Activated naive CD4-positive, alpha-beta T cell (primary cell): ENCODE measurements around the gene LRRC61.

Experiments used
- DNase-seq, 4 experiments: peaks; one replicate each; lab custom pipeline; 2025; lab: John Stamatoyannopoulos, UW

LRRC61 gene

DNA sequence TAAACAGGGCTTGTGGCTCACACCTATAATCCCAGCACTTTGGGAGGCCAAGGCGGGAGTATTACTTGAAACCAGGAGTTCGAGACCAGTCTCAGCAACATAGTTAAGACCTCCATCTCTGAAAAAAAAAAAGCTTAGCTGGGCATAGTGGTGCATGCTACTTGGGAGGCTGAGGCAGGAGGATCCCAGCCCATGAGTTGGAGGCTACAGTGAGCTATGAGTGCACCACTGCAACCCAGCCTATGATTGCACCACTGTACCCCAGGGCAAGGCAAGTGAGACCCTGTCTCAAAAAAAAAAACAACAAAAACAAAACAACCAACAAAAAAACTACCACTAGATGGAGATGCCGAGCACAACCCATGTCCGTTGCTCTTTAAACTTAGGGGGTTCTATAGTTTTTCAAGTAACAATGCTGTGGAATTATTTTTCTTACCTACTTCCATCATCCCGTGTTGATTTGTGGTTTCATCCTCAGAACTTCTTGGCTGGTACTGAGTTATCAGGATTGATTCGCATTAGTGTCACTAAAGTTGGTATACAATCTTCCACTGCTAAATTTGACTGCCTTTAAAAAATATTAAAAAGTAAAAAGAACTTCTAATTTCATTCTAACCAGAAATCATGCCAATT is 33.2 kb downstream of the LRRC61 start:
- DNase-seq = no peak

GRCh38 chr7:150357270-150357669 is 34.1 kb downstream of the LRRC61 start:
- peak in 2 of 4 experiments; percentile 34 to 58 for DNase-seq

DNA sequence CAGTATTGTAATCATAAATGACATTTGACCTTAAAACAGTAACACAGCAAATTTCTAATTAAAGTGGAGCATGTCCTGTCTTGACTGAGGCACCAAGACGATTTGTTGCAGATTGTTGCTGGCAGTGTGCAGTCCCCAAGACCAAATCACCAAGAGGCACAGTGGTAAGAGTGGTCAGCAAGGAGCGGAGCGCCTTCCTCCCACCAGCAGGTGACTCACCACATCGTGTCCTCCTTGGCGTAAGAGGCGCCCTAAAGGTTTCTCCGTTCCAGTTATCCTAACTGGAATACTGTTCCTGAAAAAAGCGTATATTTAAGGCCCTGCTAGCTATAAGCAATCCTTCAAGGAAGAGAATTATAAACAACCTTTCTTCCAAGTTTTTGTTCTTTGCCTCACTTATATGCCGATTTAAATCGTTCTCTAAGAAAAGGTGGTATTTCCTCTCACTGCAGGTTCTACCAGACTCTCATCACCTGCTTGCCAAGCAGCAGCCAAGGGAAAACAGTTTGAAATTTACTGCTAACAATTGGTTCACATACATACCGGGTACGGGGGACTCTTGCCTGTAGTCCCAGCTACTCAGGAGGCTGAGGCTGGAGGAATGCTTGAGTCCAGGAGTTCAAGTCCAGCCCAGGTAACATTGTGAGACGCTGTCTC is 34.7 kb downstream of the LRRC61 start:
- no peak for DNase-seq

DNA sequence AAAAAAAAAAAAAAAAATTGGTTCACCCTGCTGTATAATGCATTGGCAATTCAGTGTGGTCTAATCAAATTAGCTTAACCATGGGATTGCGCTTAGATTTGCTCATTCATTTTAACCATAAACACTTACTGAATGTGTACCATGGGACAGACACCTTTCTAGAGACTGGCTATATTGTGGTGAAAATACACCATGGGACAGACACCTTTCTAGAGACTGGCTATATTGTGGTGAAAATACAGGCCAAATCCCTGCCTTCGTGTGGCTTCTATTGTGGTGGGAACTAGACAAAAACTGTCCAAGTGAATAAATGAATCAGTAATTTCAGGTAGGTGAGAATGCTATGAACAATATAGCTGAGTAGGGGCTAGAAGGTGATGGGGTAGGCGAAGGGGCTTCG is 35.3 kb downstream of the LRRC61 start:
- no peak for DNase-seq

- DNase-seq = no peak
Measured at GRCh38 chr7:150358988-150359621, 36.0 kb downstream of the LRRC61 start.

- no peak for DNase-seq
Measured at GRCh38 chr7:150359622-150360362, 36.6 kb downstream of the LRRC61 start.

- DNase-seq = no peak
Measured at GRCh38 chr7:150360363-150361058, 37.4 kb downstream of the LRRC61 start.

GRCh38 chr7:150361402-150361801 is 38.2 kb downstream of the LRRC61 start:
- no peak for DNase-seq

DNA sequence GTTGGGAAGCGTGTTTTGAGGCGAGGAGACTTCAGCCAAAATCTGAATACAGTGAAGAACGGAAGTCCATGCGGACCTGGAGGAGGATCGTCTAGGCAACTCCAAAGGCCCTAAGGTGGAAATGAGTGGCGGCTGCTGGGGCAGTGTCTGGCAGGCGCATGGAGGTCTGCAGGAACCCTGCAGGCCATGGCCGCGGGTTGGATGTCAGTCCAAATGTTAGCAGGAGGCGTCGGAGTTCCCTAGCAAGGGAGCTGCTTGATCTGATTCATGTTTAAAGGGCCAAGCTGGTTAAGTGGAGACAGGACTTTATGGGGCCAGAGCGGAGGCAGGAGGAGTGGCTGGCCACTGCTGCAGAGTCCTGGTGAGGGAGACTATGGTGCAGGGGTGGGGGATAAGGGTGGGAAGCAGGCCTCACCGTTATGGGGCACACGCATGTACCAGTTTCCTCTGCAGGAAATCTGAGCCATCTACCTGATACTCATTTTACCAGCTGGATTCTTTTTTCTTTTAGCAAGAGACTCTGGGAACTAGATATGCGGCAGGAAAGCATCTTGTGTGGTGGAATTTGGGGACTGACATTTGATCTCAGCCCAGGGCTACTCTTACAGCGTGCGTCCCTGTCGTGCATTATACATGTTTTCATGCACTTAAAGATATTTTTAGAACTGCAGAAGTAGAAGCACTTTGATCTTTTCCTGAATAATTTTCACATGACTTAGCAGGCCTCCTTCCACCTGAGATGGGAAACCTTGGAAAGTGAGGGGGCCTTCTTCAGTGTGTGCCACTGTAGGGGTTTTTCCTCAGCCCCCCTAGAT is 38.9 kb downstream of the LRRC61 start:
- DNase-seq = no peak

DNA sequence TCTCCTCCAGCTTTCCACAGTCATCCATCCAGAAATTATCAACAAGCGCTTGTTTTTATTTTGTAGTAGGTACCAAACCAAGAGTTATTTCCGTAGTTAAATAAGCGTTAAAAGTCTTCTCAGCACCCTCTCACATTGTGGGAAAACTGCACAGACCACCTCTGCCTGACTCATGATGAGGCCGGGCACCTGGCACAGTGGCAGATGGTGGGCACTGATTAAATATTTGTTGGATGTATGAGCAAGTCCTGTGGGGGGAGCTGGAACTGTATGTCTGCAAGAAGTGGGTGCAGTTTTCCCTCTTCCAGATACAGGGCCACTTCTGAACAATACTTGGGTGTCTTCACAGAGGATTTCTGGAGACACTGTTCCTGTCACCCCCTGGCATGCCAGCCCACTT is 40.2 kb downstream of the LRRC61 start:
- DNase-seq = no peak

- no peak for DNase-seq
Measured at GRCh38 chr7:150363872-150364271, 40.7 kb downstream of the LRRC61 start.

- DNase-seq = no peak
Measured at GRCh38 chr7:150365194-150365593, 42.0 kb downstream of the LRRC61 start.

DNA sequence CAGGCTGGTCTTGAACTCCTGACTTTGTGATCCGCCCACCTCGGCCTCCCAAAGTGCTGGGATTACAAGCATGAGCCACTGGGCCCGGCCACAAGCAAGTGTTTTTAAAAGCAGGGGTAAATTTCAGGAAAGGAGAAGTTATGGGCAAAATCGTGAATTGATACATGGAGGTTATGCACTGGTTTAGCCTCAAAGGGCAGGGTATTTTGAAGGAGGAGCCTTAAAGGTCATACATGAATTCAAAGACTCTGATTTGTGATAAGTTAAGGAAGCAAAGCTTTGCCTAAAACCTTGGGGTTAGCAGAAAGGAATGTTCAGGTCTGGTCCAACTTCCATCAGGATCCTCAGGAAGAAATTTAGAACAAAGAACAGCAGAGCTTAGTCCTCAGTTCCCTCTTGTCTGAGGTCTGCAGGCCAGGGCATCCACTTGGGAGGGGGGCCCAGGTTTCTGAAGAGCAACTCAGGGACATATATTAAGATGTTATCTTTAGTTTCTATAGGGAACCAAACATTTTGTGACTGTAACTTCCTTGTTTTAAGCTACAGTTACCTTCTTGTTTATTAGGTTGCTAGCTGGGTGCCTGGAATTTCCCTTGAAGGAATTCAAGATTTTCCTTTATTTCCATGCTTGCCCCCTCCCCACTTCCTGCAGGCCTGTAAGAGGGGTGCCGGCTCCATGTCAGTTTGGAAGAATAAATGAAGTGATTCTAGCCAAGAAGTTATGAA is 42.7 kb downstream of the LRRC61 start:
- no peak for DNase-seq

GRCh38 chr7:150367677-150368095 is 44.5 kb downstream of the LRRC61 start:
- DNase-seq = no peak

GRCh38 chr7:150368096-150368883 is 45.1 kb downstream of the LRRC61 start, which contains the start of gene REPIN1:
Gene REPIN1, plus strand, starts transcription at chr7:150368822. Its CDS starts 890 bp downstream, at chr7:150369712.
- peak; percentile 51 to 65 (median 62) for DNase-seq

DNA sequence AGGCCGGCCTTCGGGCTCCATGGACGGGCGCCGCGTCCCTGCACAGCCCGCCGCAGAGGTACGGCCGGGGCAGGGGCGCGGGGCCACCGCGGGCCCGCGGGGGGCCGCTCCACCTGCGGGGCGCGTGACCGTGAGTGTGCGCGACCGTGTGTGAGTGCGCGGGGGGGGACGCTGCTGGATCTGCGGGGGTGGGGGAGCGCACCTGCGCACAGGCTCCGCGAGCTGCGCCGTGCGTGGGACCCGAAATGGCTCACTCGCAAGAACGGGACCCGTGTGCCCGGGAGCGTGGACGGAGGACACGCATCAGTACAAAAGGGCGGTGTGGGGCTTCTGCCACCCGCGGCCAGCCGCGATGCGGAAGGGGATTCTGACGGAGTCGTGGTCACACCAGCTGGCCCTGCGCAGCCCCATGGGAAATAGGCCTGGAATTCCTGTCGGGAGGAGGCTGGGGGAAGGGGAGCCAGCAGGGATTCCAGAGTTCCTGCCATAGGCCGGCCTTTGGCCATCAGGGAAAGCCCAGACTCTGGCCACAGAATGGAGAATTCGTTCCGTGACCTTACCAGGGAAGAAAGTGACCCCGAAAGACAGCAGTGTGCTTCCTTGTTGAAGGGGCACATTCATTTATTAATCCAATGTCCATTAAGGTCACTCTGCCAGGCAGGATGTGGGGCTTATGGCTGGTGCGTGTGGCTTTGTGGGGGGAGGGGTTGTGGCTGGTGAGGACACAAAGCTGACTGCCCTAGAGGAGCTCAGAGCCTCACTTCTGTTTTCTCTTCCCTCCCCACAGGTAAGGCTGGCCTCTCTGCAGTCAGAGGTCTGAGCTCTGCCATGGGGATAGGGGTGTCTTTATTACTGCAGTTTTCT is 46.0 kb downstream of the LRRC61 start:
- peak; percentile 35 to 65 (median 52) for DNase-seq

DNA sequence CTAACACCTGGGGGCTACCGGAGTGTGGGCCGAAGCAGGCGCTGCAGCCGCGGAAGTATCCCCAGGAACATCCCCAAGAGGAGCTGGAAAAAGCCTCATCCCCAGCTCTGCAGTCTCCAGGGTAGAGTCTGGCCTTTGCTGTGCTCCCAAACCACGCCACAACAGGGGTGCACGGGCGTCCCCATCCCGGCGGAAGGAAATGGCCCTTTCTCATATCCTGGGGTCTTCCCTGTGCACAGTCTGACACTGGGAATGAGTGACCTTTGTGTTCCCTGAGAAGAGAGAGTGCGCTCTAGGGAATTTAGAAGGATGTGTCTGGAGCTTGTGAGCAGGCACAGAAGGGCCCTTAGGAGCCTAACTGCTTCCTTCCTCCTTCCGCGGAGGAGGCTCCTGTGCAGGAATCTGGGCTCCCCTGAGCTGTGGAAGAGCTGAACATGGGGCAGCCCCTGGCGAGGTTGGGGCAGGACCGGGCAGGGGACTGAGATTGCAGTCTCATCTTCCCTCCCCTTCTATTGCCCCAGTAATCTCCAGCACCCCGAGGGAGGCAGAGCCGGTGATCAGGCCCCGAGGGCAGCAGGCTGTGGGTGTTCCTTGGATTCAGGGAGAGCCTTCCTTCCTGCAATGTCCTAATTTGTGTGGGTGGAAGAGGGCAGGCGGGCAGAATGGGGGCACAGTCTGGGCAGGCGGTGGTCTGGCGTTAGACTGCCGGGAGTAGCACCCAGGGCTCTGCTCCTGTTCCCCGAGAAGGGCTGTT is 46.8 kb downstream of the LRRC61 start:
- no peak for DNase-seq

GRCh38 chr7:150370612-150371071 is 47.5 kb downstream of the LRRC61 start:
- no peak for DNase-seq
